Measurements from ENCODE around the gene MEN1. TPM values are rescaled to one million over a fixed set of nuclear protein-coding genes. Genes with fewer than 3 reads are reported as not detected.
"Not testable (repeated sequence)": the region's sequence is repeated elsewhere in the genome, so short reads cannot be mapped to it uniquely, and the experiment has no call there.

The MEN1 gene
- total RNA-seq, 1 donor from 2014 or later: 47.2 TPM

- no peak overlapping the region for H3K4me3 Mint-ChIP-seq (ENCODE audit: low read depth)
- no peak for DNase-seq (ENCODE audit: low spot score)
- H3K27me3 Mint-ChIP-seq (ENCODE audit: low read depth): no peaks in the 10 kb centered on the region
- intact Hi-C loops (cut with micrococcal nuclease): no loop called here
- H3K9me3 Mint-ChIP-seq: no peaks in the 10 kb centered on the region
- H3K27ac Mint-ChIP-seq: no peak overlapping the region
- no peaks in the 10 kb centered on the region for H3K4me1 Mint-ChIP-seq (ENCODE audit: low read depth)
- no peaks in the 10 kb centered on the region for H3K36me3 Mint-ChIP-seq (ENCODE audit: low read depth)
Observed at GRCh38 chr11:64834031-64834722, 23.8 kb upstream of the MEN1 start.

- Mint-ChIP-seq H3K27ac (no peak overlapping the region), H3K36me3 (ENCODE audit: low read depth) (no peaks in the 10 kb centered on the region), H3K27me3 (ENCODE audit: low read depth) (no peaks in the 10 kb centered on the region), H3K4me3 (ENCODE audit: low read depth) (no peak overlapping the region), H3K4me1 (ENCODE audit: low read depth) (no peaks in the 10 kb centered on the region), H3K9me3 (no peaks in the 10 kb centered on the region)
- DNase-seq (ENCODE audit: low spot score): no peak
- intact Hi-C loops (cut with micrococcal nuclease): no loop called here
Observed at GRCh38 chr11:64833509-64833908, 23.2 kb upstream of the MEN1 start.

- H3K9me3 Mint-ChIP-seq: no peaks in the 10 kb centered on the region
- no peak overlapping the region for H3K4me3 Mint-ChIP-seq (ENCODE audit: low read depth)
- H3K27me3 Mint-ChIP-seq (ENCODE audit: low read depth): no peaks in the 10 kb centered on the region
- no peaks in the 10 kb centered on the region for H3K36me3 Mint-ChIP-seq (ENCODE audit: low read depth)
- no peak overlapping the region for H3K27ac Mint-ChIP-seq
- H3K4me1 Mint-ChIP-seq (ENCODE audit: low read depth): no peaks in the 10 kb centered on the region
- intact Hi-C loops (cut with micrococcal nuclease): no loop called here
- DNase-seq (ENCODE audit: low spot score): no peak
Observed at GRCh38 chr11:64833198-64833502, 22.8 kb upstream of the MEN1 start.

GRCh38 chr11:64832467-64833197 is 22.3 kb upstream of the MEN1 start:
- no peaks in the 10 kb centered on the region for H3K4me1 Mint-ChIP-seq (ENCODE audit: low read depth)
- H3K27me3 Mint-ChIP-seq (ENCODE audit: low read depth): no peaks in the 10 kb centered on the region
- H3K9me3 Mint-ChIP-seq: no peaks in the 10 kb centered on the region
- DNase-seq (ENCODE audit: low spot score): no peak
- intact Hi-C loops (cut with micrococcal nuclease): no loop called here
- no peak overlapping the region for H3K4me3 Mint-ChIP-seq (ENCODE audit: low read depth)
- no peaks in the 10 kb centered on the region for H3K36me3 Mint-ChIP-seq (ENCODE audit: low read depth)
- no peak overlapping the region for H3K27ac Mint-ChIP-seq

GRCh38 chr11:64831411-64831891 is 21.1 kb upstream of the MEN1 start:
- H3K27me3 Mint-ChIP-seq (ENCODE audit: low read depth): no peaks in the 10 kb centered on the region
- H3K36me3 Mint-ChIP-seq (ENCODE audit: low read depth): no peaks in the 10 kb centered on the region
- H3K4me1 Mint-ChIP-seq (ENCODE audit: low read depth): no peaks in the 10 kb centered on the region
- no peak overlapping the region for H3K4me3 Mint-ChIP-seq (ENCODE audit: low read depth)
- intact Hi-C loops (cut with micrococcal nuclease): no loop called here
- no peaks in the 10 kb centered on the region for H3K9me3 Mint-ChIP-seq
- no peak overlapping the region for H3K27ac Mint-ChIP-seq
- DNase-seq (ENCODE audit: low spot score): no peak

- no peaks in the 10 kb centered on the region for H3K4me1 Mint-ChIP-seq (ENCODE audit: low read depth)
- H3K27ac Mint-ChIP-seq: no peak overlapping the region
- H3K36me3 Mint-ChIP-seq (ENCODE audit: low read depth): no peaks in the 10 kb centered on the region
- no peaks in the 10 kb centered on the region for H3K9me3 Mint-ChIP-seq
- H3K27me3 Mint-ChIP-seq (ENCODE audit: low read depth): no peaks in the 10 kb centered on the region
- H3K4me3 Mint-ChIP-seq (ENCODE audit: low read depth): no peak overlapping the region
- intact Hi-C loops (cut with micrococcal nuclease): no loop called here
- DNase-seq (ENCODE audit: low spot score): no peak
Observed at GRCh38 chr11:64829536-64830251, 19.3 kb upstream of the MEN1 start.

- Mint-ChIP-seq H3K27ac (no peak overlapping the region), H3K36me3 (ENCODE audit: low read depth) (no peaks in the 10 kb centered on the region), H3K27me3 (ENCODE audit: low read depth) (peaks cover 3% of the 10 kb centered on the region), H3K4me3 (ENCODE audit: low read depth) (no peak overlapping the region), H3K4me1 (ENCODE audit: low read depth) (no peaks in the 10 kb centered on the region), H3K9me3 (no peaks in the 10 kb centered on the region)
- DNase-seq (ENCODE audit: low spot score): no peak
- intact Hi-C loops (cut with micrococcal nuclease): no loop called here
Observed at GRCh38 chr11:64827451-64827839, 17.1 kb upstream of the MEN1 start.

- no peaks in the 10 kb centered on the region for H3K9me3 Mint-ChIP-seq
- H3K4me1 Mint-ChIP-seq (ENCODE audit: low read depth): no peaks in the 10 kb centered on the region
- intact Hi-C loops (cut with micrococcal nuclease): no loop called here
- H3K27ac Mint-ChIP-seq: no peak overlapping the region
- no peak overlapping the region for H3K4me3 Mint-ChIP-seq (ENCODE audit: low read depth)
- peaks cover 3% of the 10 kb centered on the region for H3K27me3 Mint-ChIP-seq (ENCODE audit: low read depth)
- DNase-seq (ENCODE audit: low spot score): no peak
- no peaks in the 10 kb centered on the region for H3K36me3 Mint-ChIP-seq (ENCODE audit: low read depth)
Observed at GRCh38 chr11:64826578-64827450, 16.5 kb upstream of the MEN1 start.

- Mint-ChIP-seq H3K27ac (no peak overlapping the region), H3K27me3 (ENCODE audit: low read depth) (peaks cover 3% of the 10 kb centered on the region), H3K4me1 (ENCODE audit: low read depth) (no peaks in the 10 kb centered on the region), H3K4me3 (ENCODE audit: low read depth) (no peak overlapping the region), H3K9me3 (no peaks in the 10 kb centered on the region), H3K36me3 (ENCODE audit: low read depth) (no peaks in the 10 kb centered on the region)
- intact Hi-C loops (cut with micrococcal nuclease): no loop called here
- DNase-seq (ENCODE audit: low spot score): no peak
Observed at GRCh38 chr11:64826062-64826461, 15.7 kb upstream of the MEN1 start.

GRCh38 chr11:64823568-64824119 is 13.3 kb upstream of the MEN1 start:
- peaks cover 3% of the 10 kb centered on the region for H3K27me3 Mint-ChIP-seq (ENCODE audit: low read depth)
- no peak overlapping the region for H3K4me3 Mint-ChIP-seq (ENCODE audit: low read depth)
- no peaks in the 10 kb centered on the region for H3K9me3 Mint-ChIP-seq
- H3K4me1 Mint-ChIP-seq (ENCODE audit: low read depth): no peaks in the 10 kb centered on the region
- no peak for DNase-seq (ENCODE audit: low spot score)
- intact Hi-C loops (cut with micrococcal nuclease): no loop called here
- H3K27ac Mint-ChIP-seq: no peak overlapping the region
- no peaks in the 10 kb centered on the region for H3K36me3 Mint-ChIP-seq (ENCODE audit: low read depth)

- Mint-ChIP-seq H3K36me3 (ENCODE audit: low read depth) (no peaks in the 10 kb centered on the region), H3K9me3 (no peaks in the 10 kb centered on the region), H3K4me1 (ENCODE audit: low read depth) (no peaks in the 10 kb centered on the region), H3K27me3 (ENCODE audit: low read depth) (no peaks in the 10 kb centered on the region), H3K27ac (no peak overlapping the region), H3K4me3 (ENCODE audit: low read depth) (no peak overlapping the region)
- DNase-seq (ENCODE audit: low spot score): no peak
- intact Hi-C loops (cut with micrococcal nuclease): no loop called here
Observed at GRCh38 chr11:64817476-64817875, 7.1 kb upstream of the MEN1 start.

- H3K36me3 Mint-ChIP-seq (ENCODE audit: low read depth); H3K27me3 Mint-ChIP-seq (ENCODE audit: low read depth); H3K4me3 Mint-ChIP-seq (ENCODE audit: low read depth); intact Hi-C loops (cut with micrococcal nuclease); H3K4me1 Mint-ChIP-seq (ENCODE audit: low read depth); DNase-seq (ENCODE audit: low spot score); H3K27ac Mint-ChIP-seq; H3K9me3 Mint-ChIP-seq: not testable (repeated sequence)
Observed at GRCh38 chr11:64815433-64815832, 5.1 kb upstream of the MEN1 start.
